HepG2 (cell line): ENCODE measurements around the gene NFE2L1. TPM values are rescaled to one million over a fixed set of nuclear protein-coding genes. Genes with fewer than 3 reads are reported as not detected.

Source experiments
- AGO2 ChIP-seq: fragments of 200-400 bp; formaldehyde crosslinking; optimal IDR thresholded peaks from 2 replicates; pipeline ENCODE3; 2017; ENCODE audit warnings: mild to moderate bottlenecking, low read depth, low read length, moderate library complexity
- FOXM1 ChIP-seq: sonication (generic); formaldehyde crosslinking; IDR thresholded peaks from 2 replicates; pipeline ENCODE4 v1.5.0; 2020; ENCODE audit warnings: missing genetic modification reagents
- HNRNPK ChIP-seq: fragments of 200-400 bp; formaldehyde crosslinking; IDR thresholded peaks from 2 replicates; pipeline ENCODE4 v1.6.1; 2018; ENCODE audit warnings: low read length, low read depth, moderate library complexity, mild to moderate bottlenecking; ENCODE audit not compliant: poor library complexity, severe bottlenecking
- KLF12 ChIP-seq: sonication (generic); formaldehyde crosslinking; IDR thresholded peaks from 2 replicates; pipeline ENCODE4 v1.4.0; 2020; ENCODE audit warnings: missing genetic modification reagents, borderline replicate concordance
- MTERF4 ChIP-seq: sonication (generic); formaldehyde crosslinking; IDR thresholded peaks from 2 replicates; pipeline ENCODE4 v1.8.0; 2023; ENCODE audit warnings: mild to moderate bottlenecking, missing genetic modification reagents
- MYNN ChIP-seq: sonication (generic); formaldehyde crosslinking; IDR thresholded peaks from 2 replicates; pipeline ENCODE4 v1.4.0; 2020; ENCODE audit warnings: mild to moderate bottlenecking, low read depth, missing genetic modification reagents
- NFKB2 ChIP-seq: sonication (generic); formaldehyde crosslinking; IDR thresholded peaks from 2 replicates; pipeline ENCODE4 v1.4.0; 2020; ENCODE audit warnings: missing genetic modification reagents, borderline replicate concordance
- PBX2 ChIP-seq: IDR thresholded peaks from 2 replicates; pipeline ENCODE4 v1.6.1; 2016; ENCODE audit warnings: control low read depth
- SIN3A ChIP-seq: IDR thresholded peaks from 2 replicates; pipeline ENCODE4 v1.6.1; 2011; ENCODE audit warnings: low read depth, mild to moderate bottlenecking, control low read depth, low read length, borderline replicate concordance
- TEAD3 ChIP-seq: optimal IDR thresholded peaks from 2 replicates; pipeline ENCODE3; 2016; ENCODE audit warnings: borderline replicate concordance
- YEATS2 ChIP-seq: sonication (generic); formaldehyde crosslinking; IDR thresholded peaks from 2 replicates; pipeline ENCODE4 v1.4.0; 2020; ENCODE audit warnings: missing genetic modification reagents, borderline replicate concordance
- ZNF207 ChIP-seq: fragments of 450-650 bp; IDR thresholded peaks from 2 replicates; pipeline ENCODE4 v1.6.1; 2016; ENCODE audit warnings: antibody characterized with exemption, borderline replicate concordance
- ZNF33B ChIP-seq: sonication (generic); formaldehyde crosslinking; IDR thresholded peaks from 2 replicates; pipeline ENCODE4 v1.5.1; 2020; ENCODE audit warnings: mild to moderate bottlenecking, missing genetic modification reagents
- ZNF460 ChIP-seq: sonication (generic); formaldehyde crosslinking; IDR thresholded peaks from 2 replicates; pipeline ENCODE4 v1.5.1; 2020; ENCODE audit warnings: missing genetic modification reagents, mild to moderate bottlenecking, borderline replicate concordance
- ZNF687 ChIP-seq: sonication (generic); formaldehyde crosslinking; IDR thresholded peaks from 2 replicates; pipeline ENCODE4 v1.5.1; 2020; ENCODE audit warnings: mild to moderate bottlenecking, missing genetic modification reagents, moderate library complexity
- ZNF850 ChIP-seq: sonication (generic); formaldehyde crosslinking; conservative IDR thresholded peaks from 2 replicates; pipeline ENCODE4 v1.9.0; 2021; ENCODE audit warnings: mild to moderate bottlenecking, missing genetic modification reagents
- ZSCAN20 ChIP-seq: sonication (generic); formaldehyde crosslinking; IDR thresholded peaks from 2 replicates; pipeline ENCODE4 v1.4.0; 2020; ENCODE audit warnings: missing genetic modification reagents, mild to moderate bottlenecking, borderline replicate concordance
- polyA plus RNA-seq, 8 experiments: library from polyadenylated mRNA; depleted of rRNA in 3 of 8; stranded (reverse) in 7 of 8; unstranded in 1 of 8; fragments of >200 nt; fragmentation: Illumina TruSeq in 4 of 8; extraction: Trizol in 4 of 8; gene quantifications; 2 replicates each; pipeline versions ENCODE4 v1.2.1 to v1.2.3, GENCODE V29; 2011 to 2016; ENCODE audit warnings: low read depth in 4 of 8, missing spikeins in 1 of 8, mixed read lengths in 1 of 8; ENCODE audit not compliant: insufficient read depth in 1 of 8
- total RNA-seq, 5 experiments: library from RNA; depleted of rRNA; stranded (reverse); fragments of >200 nt; fragmentation: Illumina TruSeq; extraction: Trizol; gene quantifications; 2 replicates each; pipeline ENCODE4 v1.2.3, GENCODE V29; 2016; ENCODE audit warnings: low read depth in 1 of 5

The NFE2L1 gene
- total and polyA plus RNA-seq, 2 of the 13 experiments (the other 11 are each of a cell fraction or from before 2014, with no cell fraction given), result 67.0 to 234 TPM

DNA sequence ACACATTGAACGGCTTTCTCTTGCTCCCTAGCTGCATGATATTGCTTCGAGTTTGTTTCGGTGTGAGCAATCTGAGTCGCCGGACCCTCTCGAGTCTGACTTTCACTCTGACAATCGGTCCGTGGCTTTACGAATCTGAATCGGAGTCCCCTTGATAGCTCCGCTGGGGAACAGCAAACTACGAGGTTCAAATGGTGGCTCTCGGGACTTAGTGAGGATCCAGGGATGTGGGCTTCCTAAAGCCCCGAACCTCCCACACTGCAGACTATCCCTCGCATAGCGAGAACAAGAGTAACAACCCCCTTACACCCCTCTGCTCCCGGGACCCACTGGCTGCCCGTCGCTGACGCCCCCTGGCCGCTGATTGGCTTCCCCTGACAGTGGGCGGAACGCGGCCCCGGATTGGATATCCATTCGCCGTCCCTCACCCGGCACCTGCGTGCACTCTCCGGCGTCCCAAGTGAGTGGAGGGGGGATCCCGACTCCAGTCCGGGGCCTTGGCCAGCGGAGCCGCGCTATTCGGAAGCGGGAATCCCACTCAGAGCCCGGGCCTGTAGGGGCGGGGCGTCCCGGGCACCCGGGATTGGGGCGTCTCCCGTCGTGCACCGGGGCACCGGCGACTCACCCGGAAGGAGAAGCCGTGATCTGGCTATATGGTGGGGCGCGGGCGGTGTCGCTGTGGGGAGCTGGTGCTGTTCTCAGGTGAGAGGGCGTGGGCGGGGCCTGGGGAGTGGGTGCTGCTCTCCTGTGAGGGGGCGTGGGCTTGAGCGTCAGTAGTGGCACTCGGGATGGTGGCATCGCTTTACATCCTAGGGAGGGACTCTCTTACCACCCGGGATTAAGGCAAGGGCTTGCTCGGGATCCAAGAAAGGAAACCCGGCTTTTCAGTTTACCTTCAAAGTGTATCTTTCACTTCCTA lies 59.2 kb downstream of the NFE2L1 start, which contains the start of gene SNX11 (continued):
- peak; percentile 97 for TF ChIP-seq ZNF687 (CRISPR knock-in tag)
- TF ChIP-seq ZNF33B (CRISPR knock-in tag), result no peak
- TF ChIP-seq AGO2, result no peak
- 0 out of 2 replicates have a peak, but pooled peaks have one; percentile 35 for TF ChIP-seq MYNN (CRISPR knock-in tag)
- TF ChIP-seq FOXM1 (CRISPR knock-in tag), result no peak
- TF ChIP-seq TEAD3 (CRISPR knock-in tag), result peak; percentile 57
- TF ChIP-seq ZNF850 (CRISPR knock-in tag), result no peak
- TF ChIP-seq MTERF4, result peak; percentile 80
- peak; percentile 67; the same call in 1 of the 2 replicates for TF ChIP-seq ZSCAN20 (CRISPR knock-in tag)
- peak; percentile 64; the same call in 1 of the 2 replicates for TF ChIP-seq PBX2 (CRISPR knock-in tag)
- peak; percentile 39; the same call in 1 of the 2 replicates for TF ChIP-seq SIN3A
- TF ChIP-seq YEATS2, result peak; percentile 89; the same call in 1 of the 2 replicates
- TF ChIP-seq ZNF460 (CRISPR knock-in tag), result peak; percentile 47; the same call in 1 of the 2 replicates
- no peak for TF ChIP-seq ZNF207
- TF ChIP-seq HNRNPK, result peak; percentile 79
- TF ChIP-seq KLF12, result peak; percentile 77; the same call in 1 of the 2 replicates
- peak; percentile 62; the same call in 1 of the 2 replicates for TF ChIP-seq NFKB2 (CRISPR knock-in tag)
